HEK293T (cell line): ENCODE data around the gene GASK1B.

Experiments
- CTCF ChIA-PET: fragments of 350-600 bp; formaldehyde crosslinking; extraction: SDS; loops from one replicate; lab custom pipeline; 2021; ENCODE audit warnings: antibody characterized with exemption, inconsistent platforms; lab: Yijun Ruan, JAX
- POLR2A ChIA-PET: fragments of 350-600 bp; formaldehyde crosslinking; extraction: SDS; loops from one replicate; lab custom pipeline; 2020; ENCODE audit warnings: antibody characterized with exemption, inconsistent platforms; lab: Yijun Ruan, JAX
- DNase-seq: peaks from one replicate; pipeline ENCODE4 v3.0.0; 2012; ENCODE audit warnings: mixed read lengths; ENCODE audit errors: extremely low spot score
- ARNT ChIP-seq: fragments of 450-650 bp; IDR thresholded peaks from 2 replicates; pipeline ENCODE4 v1.6.1; 2017; ENCODE audit warnings: mild to moderate bottlenecking
- BHLHE40 ChIP-seq: fragments of 450-650 bp; IDR thresholded peaks from 2 replicates; pipeline ENCODE4 v1.6.1; 2016; ENCODE audit warnings: mild to moderate bottlenecking, moderate library complexity, borderline replicate concordance
- CTBP1 ChIP-seq: fragments of 450-650 bp; IDR thresholded peaks from 2 replicates; pipeline ENCODE4 v1.6.1; 2016; ENCODE audit warnings: borderline replicate concordance
- ELF4 ChIP-seq: fragments of 450-650 bp; IDR thresholded peaks from 2 replicates; pipeline ENCODE4 v1.6.1; 2017; ENCODE audit warnings: antibody characterized with exemption
- FOXA1 ChIP-seq: fragments of 450-650 bp; IDR thresholded peaks from 2 replicates; pipeline ENCODE4 v1.6.1; 2016; ENCODE audit warnings: mild to moderate bottlenecking
- FOXK2 ChIP-seq: fragments of 450-650 bp; IDR thresholded peaks from 2 replicates; pipeline ENCODE4 v1.6.1; 2016; ENCODE audit warnings: mild to moderate bottlenecking
- FOXM1 ChIP-seq: fragments of 450-650 bp; IDR thresholded peaks from 2 replicates; pipeline ENCODE4 v1.6.1; 2017; ENCODE audit warnings: mild to moderate bottlenecking, borderline replicate concordance
- HDGF ChIP-seq: fragments of 450-650 bp; IDR thresholded peaks from 2 replicates; pipeline ENCODE4 v1.6.1; 2017; ENCODE audit warnings: antibody characterized with exemption, borderline replicate concordance
- L3MBTL2 ChIP-seq: fragments of 450-650 bp; conservative IDR thresholded peaks from 2 replicates; pipeline ENCODE4 v1.6.1; 2016; ENCODE audit warnings: mild to moderate bottlenecking
- LEF1 ChIP-seq: fragments of 450-650 bp; IDR thresholded peaks from 2 replicates; pipeline ENCODE4 v1.6.1; 2017; ENCODE audit warnings: mild to moderate bottlenecking, borderline replicate concordance
- NFRKB ChIP-seq: fragments of 450-650 bp; IDR thresholded peaks from 2 replicates; pipeline ENCODE4 v1.6.1; 2016; ENCODE audit warnings: mild to moderate bottlenecking, moderate library complexity
- SP1 ChIP-seq: fragments of 450-650 bp; IDR thresholded peaks from 2 replicates; pipeline ENCODE4 v1.6.1; 2017
- SUZ12 ChIP-seq: fragments of 450-650 bp; IDR thresholded peaks from 2 replicates; pipeline ENCODE4 v1.6.1; 2016; ENCODE audit warnings: mild to moderate bottlenecking
- TARDBP ChIP-seq: fragments of 450-650 bp; IDR thresholded peaks from 2 replicates; pipeline ENCODE4 v1.6.1; 2016
- ZNF384 ChIP-seq: fragments of 450-650 bp; IDR thresholded peaks from 2 replicates; pipeline ENCODE4 v1.6.1; 2016
- TF ChIP-seq, protein P1 (sequence below): fragments of 450-650 bp; IDR thresholded peaks from 2 replicates; pipeline ENCODE4 v1.6.1; 2016

Gene GASK1B

DNA sequence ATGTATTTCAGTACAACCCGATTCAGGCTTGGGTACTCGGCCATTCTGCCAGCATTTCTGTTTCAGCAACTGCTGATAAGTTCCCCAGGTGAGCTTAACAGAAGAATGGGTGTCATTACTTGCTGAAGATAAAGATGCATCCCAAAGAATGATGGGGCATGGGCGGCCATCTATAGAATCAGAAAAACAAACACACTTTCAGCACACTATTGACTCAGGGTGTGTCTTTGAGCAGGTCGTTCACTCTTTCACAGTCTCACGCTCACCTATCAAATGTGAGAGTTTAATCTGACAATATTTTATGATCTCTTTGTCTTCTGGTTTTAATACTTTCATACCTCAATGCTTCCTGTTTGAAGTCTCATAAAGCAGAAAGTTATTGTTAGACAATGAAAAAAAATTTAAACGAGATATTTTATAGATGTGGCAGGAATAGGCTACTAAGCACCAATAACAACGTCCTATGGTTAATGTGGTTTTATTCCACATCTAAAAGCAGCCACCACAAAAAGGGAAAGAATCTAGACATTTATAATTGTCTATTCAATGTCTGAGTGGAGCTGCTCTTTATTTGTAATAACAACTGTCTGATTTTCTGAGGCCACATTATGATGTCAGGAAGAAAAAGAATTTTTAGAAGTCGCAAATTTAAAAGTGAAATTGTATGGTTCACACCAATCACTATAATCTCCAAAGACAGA is 17.0 kb downstream of the GASK1B start:
- TF ChIP-seq FOXM1: no peak
- ChIA-PET POLR2A (no interaction called here), CTCF (no interaction called here)
- DNase-seq: no peak

DNA sequence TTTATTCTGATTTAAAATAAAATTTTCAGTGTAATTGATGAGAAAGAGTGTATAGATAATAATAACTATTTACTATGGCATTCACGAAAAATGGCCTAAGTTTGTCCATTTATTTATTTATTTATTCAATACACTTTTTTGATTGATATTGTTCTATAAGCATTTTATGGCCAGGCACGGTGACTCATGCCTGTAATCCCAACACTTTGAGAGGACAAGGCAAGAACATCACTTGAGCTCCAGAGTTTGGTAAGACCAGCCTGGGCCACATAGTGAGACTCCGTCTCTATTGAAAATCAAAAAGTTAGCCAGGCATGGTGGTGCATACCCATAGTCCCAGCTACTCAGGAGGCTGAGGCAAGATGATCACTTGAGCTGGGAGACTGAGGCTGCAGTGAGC is 25.7 kb downstream of the GASK1B start:
- ChIA-PET POLR2A (no interaction called here), CTCF (no interaction called here)
- no peak for TF ChIP-seq FOXA1
- no peak for TF ChIP-seq TARDBP
- TF ChIP-seq, protein P1, sequence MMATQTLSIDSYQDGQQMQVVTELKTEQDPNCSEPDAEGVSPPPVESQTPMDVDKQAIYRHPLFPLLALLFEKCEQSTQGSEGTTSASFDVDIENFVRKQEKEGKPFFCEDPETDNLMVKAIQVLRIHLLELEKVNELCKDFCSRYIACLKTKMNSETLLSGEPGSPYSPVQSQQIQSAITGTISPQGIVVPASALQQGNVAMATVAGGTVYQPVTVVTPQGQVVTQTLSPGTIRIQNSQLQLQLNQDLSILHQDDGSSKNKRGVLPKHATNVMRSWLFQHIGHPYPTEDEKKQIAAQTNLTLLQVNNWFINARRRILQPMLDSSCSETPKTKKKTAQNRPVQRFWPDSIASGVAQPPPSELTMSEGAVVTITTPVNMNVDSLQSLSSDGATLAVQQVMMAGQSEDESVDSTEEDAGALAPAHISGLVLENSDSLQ: no peak
- no peak for TF ChIP-seq ELF4
- TF ChIP-seq NFRKB: no peak
- TF ChIP-seq FOXM1: no peak
- no peak for TF ChIP-seq SUZ12
- no peak for DNase-seq

DNA sequence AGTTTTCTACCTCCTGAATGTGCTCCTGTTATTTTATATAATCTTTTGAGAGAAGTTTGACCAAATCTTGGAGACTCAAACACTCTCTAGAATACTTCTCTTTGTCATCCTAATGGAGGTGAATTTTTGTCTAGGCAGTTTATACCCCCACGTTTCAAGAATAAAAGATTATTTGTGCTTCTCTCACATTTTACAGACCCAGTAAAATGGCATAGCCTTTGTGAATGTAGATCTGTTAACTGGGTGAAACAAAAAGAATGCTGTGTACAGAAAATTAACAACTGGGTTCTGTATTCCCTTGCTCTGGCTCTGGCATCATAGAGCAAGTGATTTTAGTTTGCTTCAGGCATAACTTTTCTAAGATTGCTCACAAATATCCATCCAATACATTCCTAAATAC is 26.1 kb downstream of the GASK1B start:
- ChIA-PET POLR2A (no interaction called here), CTCF (no interaction called here)
- no peak for DNase-seq

DNA sequence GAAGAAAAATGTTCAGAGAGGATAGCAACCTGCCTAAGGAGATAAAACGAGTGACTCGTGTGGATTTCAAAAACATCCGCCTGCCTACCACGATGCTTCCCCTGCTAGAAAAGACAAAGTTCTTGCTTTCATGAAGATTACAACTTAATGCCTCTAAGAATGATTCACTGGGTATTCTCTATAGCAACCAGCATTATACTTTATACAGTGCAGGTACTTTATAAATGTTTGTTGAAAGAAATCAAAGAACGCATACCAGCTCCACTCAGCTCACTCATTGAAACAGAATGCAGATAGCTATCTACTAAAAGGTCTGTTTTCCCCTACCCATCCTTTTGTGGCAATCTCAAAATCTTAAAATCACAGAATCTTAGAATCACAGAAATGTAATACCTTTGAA is 33.7 kb downstream of the GASK1B start:
- TF ChIP-seq SP1 (no peak), NFRKB (no peak), BHLHE40 (no peak), CTBP1 (no peak), ZNF384 (no peak), FOXA1 (no peak), L3MBTL2 (no peak), FOXK2 (no peak), ARNT (no peak), SUZ12 (no peak), ELF4 (no peak), TARDBP (no peak), HDGF (no peak)
- POLR2A ChIA-PET: no interaction called here
- CTCF ChIA-PET: no interaction called here
- DNase-seq: no peak

More for the DNA sequence above, 26.1 kb downstream of the GASK1B start:
- TF ChIP-seq NFRKB (no peak), FOXA1 (no peak), ELF4 (no peak), TARDBP (no peak), CTBP1 (no peak), LEF1 (no peak), SUZ12 (no peak), ARNT (no peak), BHLHE40 (no peak), L3MBTL2 (no peak), SP1 (no peak), FOXK2 (no peak)
- TF ChIP-seq, protein P1: no peak

DNA sequence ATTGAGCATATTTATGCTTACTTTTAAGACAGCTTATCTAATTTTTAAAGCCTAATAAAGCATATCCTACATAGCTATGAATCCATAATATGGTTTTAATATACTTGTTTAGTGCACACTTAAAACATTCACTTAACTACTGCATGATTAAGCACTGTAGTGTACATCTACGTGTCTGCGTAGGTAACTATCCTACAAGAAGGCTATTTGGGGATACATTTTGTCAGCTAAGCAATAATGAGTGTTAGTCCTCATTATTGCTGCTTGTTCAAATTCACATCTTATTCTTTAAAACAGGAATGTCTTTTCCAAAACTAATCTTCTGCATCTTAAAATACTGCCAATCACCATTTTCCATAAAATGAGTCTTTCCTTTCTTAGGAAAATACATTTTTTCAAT is 38.6 kb downstream of the GASK1B start:
- POLR2A ChIA-PET: no interaction called here
- TF ChIP-seq FOXM1 (no peak), SP1 (no peak), CTBP1 (no peak), TARDBP (no peak)
- TF ChIP-seq, protein P1: no peak
- CTCF ChIA-PET: no interaction called here
- DNase-seq: no peak

DNA sequence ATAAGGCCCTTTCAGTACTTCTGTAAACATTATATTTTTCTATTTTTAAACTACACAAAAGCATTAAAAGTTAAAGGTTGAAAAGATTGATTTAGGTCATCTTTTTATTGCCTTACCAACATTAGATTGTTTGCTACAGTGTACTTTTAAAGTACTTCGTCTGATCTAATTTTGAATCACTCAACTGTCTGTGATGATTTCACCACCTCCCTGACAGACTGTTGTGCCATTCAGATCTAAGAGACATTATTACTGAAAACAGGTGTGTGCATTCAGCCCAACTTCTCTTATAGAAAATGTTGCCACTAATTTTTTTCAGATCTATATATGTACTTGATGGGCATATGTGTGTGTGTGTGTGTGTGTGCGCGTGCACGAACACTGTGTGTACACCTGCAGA is 39.3 kb downstream of the GASK1B start:
- no peak for DNase-seq
- CTCF ChIA-PET: no interaction called here
- TF ChIP-seq CTBP1 (no peak), TARDBP (no peak), BHLHE40 (no peak), SUZ12 (no peak), NFRKB (no peak), ARNT (no peak), FOXA1 (no peak), LEF1 (no peak), ELF4 (no peak), HDGF (no peak), FOXK2 (no peak), L3MBTL2 (no peak), SP1 (no peak), ZNF384 (no peak), FOXM1 (no peak)
- TF ChIP-seq, protein P1: no peak
- POLR2A ChIA-PET: no interaction called here

DNA sequence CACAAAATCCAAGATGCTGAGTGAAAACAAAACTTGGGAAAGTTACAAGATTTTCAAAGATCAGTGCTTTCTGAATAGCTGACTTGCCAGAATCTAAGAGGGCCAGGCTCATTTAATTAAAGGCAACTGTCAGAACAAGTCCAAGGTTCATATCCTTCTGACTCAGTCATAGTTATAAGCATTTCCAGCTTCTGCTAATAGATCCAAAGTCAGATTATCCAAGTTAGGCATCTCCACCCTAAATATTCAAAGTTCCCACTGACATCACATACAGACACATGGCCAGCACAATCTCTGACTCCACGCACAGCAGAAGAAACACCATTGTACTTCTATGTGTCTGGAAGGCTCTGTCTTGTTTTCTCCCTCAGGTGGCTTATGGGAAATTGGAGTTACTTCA is 41.8 kb downstream of the GASK1B start:
- POLR2A ChIA-PET: no interaction called here
- CTCF ChIA-PET: no interaction called here
- DNase-seq: no peak
- TF ChIP-seq TARDBP (no peak), SP1 (no peak), SUZ12 (no peak), ZNF384 (no peak), FOXA1 (no peak), BHLHE40 (no peak), ELF4 (no peak), HDGF (no peak), NFRKB (no peak), FOXM1 (no peak), L3MBTL2 (no peak), CTBP1 (no peak), LEF1 (no peak), FOXK2 (no peak), ARNT (no peak)
- TF ChIP-seq, protein P1: no peak
